ENCODE data around the gene KRTAP5-2. TPM values are rescaled to one million over a fixed set of nuclear protein-coding genes. Genes with fewer than 3 reads are reported as not detected.

Gene KRTAP5-2
- total and polyA plus RNA-seq, 2 of the 4 experiments (the other 2 are of a cell fraction), result not detected

DNA sequence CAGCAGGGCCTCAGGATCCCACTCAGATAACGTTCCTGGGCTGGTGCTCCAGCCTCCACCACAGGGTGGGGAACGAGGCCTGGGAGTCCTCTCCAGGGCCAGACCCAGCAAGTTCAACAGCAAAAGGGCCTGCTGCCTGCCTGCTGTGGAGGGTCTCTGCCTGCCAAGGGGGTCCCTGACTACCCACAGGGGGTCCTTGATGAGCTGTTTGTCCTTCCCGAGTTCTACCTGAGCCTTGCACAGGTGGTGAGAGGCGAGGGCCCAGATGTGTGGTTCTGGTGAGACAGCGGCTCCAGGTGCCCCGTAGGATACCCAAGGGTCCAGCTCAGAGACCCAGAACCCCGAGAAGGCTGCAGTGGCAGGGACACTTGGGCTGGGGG, 30.4 kb downstream of the KRTAP5-2 start:
- peaks cover 11% of the 10 kb centered on the region for H3K4me1 ChIP-seq (ENCODE audit: control insufficient read depth, insufficient read depth, low read length)
- no peak overlapping the region for H3K27ac ChIP-seq (ENCODE audit: insufficient read depth, low read length)
- H3K27me3 ChIP-seq (ENCODE audit: control insufficient read depth, insufficient read depth, low read length), result peaks cover 4% of the 10 kb centered on the region
- H3K4ac ChIP-seq (ENCODE audit: low read depth, low read length), result no peak overlapping the region
- H2BK20ac ChIP-seq (ENCODE audit: low read depth, low read length), result no peak overlapping the region
- H3K4me2 ChIP-seq (ENCODE audit: low read depth, low read length), result no peak overlapping the region
- no peak overlapping the region for H3K4me3 ChIP-seq (ENCODE audit: insufficient read depth, low read depth, low read length)
- H2AK5ac ChIP-seq (ENCODE audit: low read depth, low read length), result no peak overlapping the region
- no peak overlapping the region for H2BK15ac ChIP-seq (ENCODE audit: low read depth, low read length)
- no peak overlapping the region for H4K5ac ChIP-seq (ENCODE audit: low read depth, low read length)
- 50% methylated on average over 1 of the region's 7 CpGs; no CpG with 5 or more reads in 1 of the 2 experiments for WGBS, 2 experiments (ENCODE audit: extremely low coverage in 2 of 2, insufficient read length in 1 of 2)
- peaks cover 15 to 37% of the 10 kb centered on the region in 2 experiments; a peak in 2 of 4 replicates for H3K79me1 ChIP-seq (ENCODE audit: low read depth in 1 of 2, low read length in 2 of 2)
- H2AFZ ChIP-seq (replicated peaks; ENCODE audit: low read length, poor library complexity), result no peak overlapping the region
- no peak overlapping the region for H4K91ac ChIP-seq (ENCODE audit: insufficient read depth, low read depth, low read length)
- H3K9ac ChIP-seq (ENCODE audit: low read depth, low read length), result no peak overlapping the region
- peaks cover 9% of the 10 kb centered on the region for H3K9me1 ChIP-seq (ENCODE audit: insufficient read depth, low read length)
- no peak overlapping the region for H2BK120ac ChIP-seq (ENCODE audit: low read depth, low read length)
- no peak overlapping the region for H3K14ac ChIP-seq (replicated peaks; ENCODE audit: low read depth, low read length)
- no peak overlapping the region for H3K56ac ChIP-seq (ENCODE audit: extremely low read depth, insufficient read depth, low read length)
- intact Hi-C loops (cut with micrococcal nuclease) (no loop called here), dilution Hi-C loops (cut with HindIII; ENCODE audit: low sequenced_read_pairs, unreplicated experiment) (no loop called here), in situ Hi-C loops (cut with MboI; ENCODE audit: low sequenced_read_pairs) (no loop called here)
- H3K36me3 ChIP-seq (ENCODE audit: control insufficient read depth, insufficient read depth, low read length), result peaks cover 3% of the 10 kb centered on the region; the same call in 1 of the 2 replicates
- H4K8ac ChIP-seq (ENCODE audit: low read depth in 2 of 2, low read length in 2 of 2), result no peak overlapping the region
- POLR2A ChIA-PET (ENCODE audit: unreplicated experiment), result no interaction called here
- no peak for TF ChIP-seq RCOR1 (IDR thresholded peaks at IDR 0.05; ENCODE audit: insufficient replicate concordance, low read length)
- no peak for TF ChIP-seq ELK1 (IDR thresholded peaks at IDR 0.05; ENCODE audit: borderline replicate concordance, low read depth, low read length)
- no peak for TF ChIP-seq MXI1 (IDR thresholded peaks at IDR 0.05; ENCODE audit: borderline replicate concordance, low read depth, low read length)
- TF ChIP-seq FOS (IDR thresholded peaks at IDR 0.05; ENCODE audit: low read depth, low read length), result no peak
- no peak for TF ChIP-seq CEBPB (IDR thresholded peaks at IDR 0.05; ENCODE audit: low read depth, low read length)
- TF ChIP-seq CHD1 (IDR thresholded peaks at IDR 0.05; ENCODE audit: low read depth, low read length), result no peak
- TF ChIP-seq NFE2L2 (IDR thresholded peaks at IDR 0.05; ENCODE audit: low read depth, low read length), result no peak
- TF ChIP-seq POLR2A (IDR thresholded peaks at IDR 0.05; ENCODE audit: low read depth, low read length), result no peak
- no peak for TF ChIP-seq MAFK (IDR thresholded peaks at IDR 0.05; ENCODE audit: low read depth, low read length)
- TF ChIP-seq RAD21 (IDR thresholded peaks at IDR 0.05; ENCODE audit: low read length), result no peak
- TF ChIP-seq USF2 (IDR thresholded peaks at IDR 0.05; ENCODE audit: low read depth, low read length), result no peak
- TF ChIP-seq RFX5 (IDR thresholded peaks at IDR 0.05; ENCODE audit: low read depth, low read length), result no peak
- H4K20me1 ChIP-seq (ENCODE audit: insufficient read depth, low read length), result peaks cover 74% of the 10 kb centered on the region
- CTCF ChIA-PET, result interaction anchor here (1.3 to 1.6 kb wide), 2 partner anchors 14 to 27 kb away, joined by 4 to 7 read pairs; no protein-coding TSS in a partner anchor
- H3K9me3 ChIP-seq (ENCODE audit: control insufficient read depth, insufficient read depth, low read length), result no peaks in the 10 kb centered on the region
- ATAC-seq (ENCODE audit: low read depth) (no peak), DNase-seq (no peak)
- H2BK5ac ChIP-seq (ENCODE audit: low read depth, low read length, poor library complexity, severe bottlenecking), result no peak overlapping the region
- BruUV-seq (replicated peaks), result no TSS peak
- H3K18ac ChIP-seq (ENCODE audit: low read depth, low read length), result no peak overlapping the region
- no peak overlapping the region for H3K23ac ChIP-seq (ENCODE audit: low read depth, low read length)
- no peak overlapping the region for H2AK9ac ChIP-seq (replicated peaks; ENCODE audit: low read depth, low read length, poor library complexity)
